HuH-7 (cell line): Measurements from ENCODE around the gene CRHR2.

Source experiments
- DNase-seq: peaks from one replicate; pipeline ENCODE4 v3.0.0; 2011; ENCODE audit warnings: low spot score

CRHR2 gene

DNA sequence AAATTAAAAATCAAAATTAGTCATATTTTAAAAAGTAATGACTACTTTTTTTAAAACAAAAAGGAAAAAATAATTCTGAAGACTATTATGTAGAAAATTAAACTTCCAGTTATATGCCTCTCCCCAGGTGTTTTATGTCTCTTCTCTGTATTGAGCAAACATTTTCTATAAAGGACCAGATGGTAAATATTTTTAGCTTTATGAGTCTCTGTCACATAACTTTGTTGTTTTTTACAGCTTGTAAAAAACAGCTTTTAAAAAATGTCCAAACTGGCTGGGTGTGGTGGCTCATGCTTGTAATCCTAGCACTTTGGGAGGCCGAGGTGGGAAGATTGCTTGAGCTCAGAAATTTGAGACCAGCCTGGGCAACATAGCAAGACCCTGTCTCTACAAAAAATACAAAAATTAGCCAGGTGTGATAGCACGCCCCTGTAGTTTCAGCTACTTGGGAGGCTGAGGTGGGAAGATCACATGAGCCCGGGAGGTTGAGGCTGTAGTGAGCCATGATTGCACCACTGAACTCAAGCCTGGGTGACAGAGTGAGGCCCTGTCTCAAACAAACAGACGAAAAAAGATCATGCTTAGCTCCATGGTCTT is 64.1 kb downstream of the CRHR2 start:
- DNase-seq: no peak

DNA sequence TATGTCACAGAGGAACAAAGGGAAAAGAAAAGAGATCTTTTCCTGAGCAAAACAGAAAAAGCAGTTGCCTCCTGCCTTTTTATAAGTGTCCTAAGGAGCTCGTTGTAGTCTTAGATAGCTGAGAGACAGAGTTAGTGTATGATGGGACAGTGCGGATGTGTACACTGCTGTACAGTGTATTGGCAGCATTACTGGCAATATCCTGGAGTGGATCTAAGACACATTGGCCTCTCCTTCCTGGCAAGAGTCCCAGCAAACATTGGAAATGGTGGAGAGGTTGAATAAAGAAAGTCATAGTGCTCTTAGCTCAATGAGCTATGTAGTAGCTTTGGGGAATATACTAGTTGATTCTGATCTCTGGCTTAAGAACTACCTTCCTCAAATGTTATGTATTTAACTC is 64.9 kb downstream of the CRHR2 start:
- no peak for DNase-seq

DNA sequence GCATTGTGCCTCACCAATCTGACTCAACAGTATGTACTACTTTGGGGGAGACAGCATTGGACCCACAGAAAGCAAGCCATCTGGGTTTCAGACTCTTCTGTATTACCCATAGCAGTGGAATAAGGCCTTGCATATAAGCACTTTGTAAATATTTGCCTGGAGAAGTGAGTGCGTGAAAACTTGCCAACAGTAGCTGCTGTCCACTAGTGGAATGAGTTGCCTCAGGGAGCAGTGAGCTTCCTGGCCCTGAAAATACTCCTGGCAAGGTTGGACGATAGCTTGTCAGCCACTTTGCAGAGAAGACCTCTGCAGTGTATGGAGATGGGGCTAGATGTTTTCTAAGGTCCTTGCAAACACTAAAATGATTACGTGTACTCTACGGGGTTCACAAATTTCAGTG is 65.9 kb downstream of the CRHR2 start:
- no peak for DNase-seq

DNA sequence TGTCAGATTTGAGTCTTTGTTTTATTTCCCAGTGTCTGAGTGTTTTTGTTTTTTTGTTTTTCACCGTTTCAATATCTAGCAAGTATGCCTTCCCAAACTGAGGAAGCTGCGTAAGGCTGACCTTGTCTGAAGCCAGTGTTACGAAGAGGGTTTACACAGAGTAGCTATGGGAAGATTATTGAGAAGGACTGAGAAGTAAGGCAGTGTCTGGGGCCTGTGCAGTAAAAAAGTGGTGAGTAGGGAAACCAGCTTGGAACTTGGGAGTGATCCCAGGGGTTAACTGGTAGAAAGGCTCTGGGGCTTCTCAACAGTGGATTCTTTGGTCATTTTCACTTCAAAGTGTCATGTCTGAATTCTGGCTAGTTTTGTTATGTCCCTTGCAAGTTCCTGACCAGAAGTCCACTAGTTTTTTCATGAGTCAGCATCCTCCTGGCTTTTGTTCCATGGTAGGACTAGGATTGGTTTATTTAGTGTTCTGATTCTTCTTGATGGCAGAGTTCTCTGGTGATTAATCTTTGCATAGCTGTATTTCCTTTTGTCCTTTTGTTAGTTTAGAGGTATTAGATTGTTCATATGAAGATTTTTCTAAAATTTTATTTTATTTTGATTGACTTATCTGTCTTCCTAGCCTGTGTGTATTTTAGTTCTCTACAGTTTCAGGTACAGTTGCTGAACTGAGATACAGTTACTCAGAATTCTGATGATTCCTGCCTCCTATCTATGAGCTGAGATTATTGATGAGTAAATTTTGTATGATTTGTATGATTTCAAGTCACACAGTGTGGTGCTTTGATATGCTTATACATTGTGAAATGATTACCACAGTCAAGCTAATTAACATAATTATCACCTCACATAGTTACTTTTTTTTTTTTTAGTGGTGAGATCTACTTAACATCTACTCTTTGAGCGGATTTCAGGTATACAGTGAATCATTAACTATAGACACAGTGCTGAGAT is 68.6 kb downstream of the CRHR2 start:
- no peak for DNase-seq

DNA sequence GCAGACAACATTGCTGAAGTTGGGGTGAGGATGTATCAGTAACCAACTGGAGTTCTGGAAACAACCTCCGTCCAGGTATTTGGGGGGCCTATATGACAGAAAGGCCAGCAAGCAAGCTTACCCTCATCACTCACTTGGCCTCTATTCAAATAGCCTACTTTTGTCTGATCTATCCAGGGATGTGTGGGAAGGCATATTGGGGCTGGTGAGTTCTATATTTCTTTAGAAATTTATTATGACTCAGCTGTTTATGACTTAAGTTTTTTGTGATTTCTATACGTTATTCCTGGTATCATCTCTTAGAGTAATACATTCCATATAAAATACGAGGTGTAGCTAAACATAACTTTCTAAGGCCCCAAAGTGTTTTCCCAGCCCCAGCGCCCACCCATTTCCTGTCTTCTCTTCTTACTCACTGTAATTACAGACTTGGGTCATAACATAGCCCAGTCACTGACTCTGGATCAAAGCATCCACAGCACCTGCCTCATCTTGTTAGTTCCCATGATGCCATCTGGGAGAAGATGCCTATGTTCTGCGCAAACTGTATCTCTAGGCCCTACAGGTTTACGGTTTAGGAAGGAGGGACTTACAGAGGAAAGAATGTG is 69.5 kb downstream of the CRHR2 start:
- no peak for DNase-seq

DNA sequence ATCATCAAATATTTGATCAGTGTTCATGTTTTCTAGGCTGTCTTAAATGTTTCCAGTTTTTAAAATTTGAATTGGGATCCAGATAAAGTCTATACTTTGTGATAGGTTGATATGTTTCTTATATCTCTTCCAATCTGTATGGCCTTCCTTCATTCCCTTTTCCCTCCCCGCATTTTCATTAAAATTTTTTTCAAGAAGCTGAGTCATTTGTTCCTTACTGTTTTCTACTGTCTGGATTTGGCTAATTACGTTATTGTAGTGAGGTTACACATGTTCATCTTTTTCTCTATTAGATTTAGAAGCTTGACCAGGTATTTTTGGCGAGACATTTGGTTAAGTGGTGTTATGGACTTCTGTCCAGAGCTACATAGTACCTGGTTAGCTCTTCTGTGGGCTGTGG is 76.4 kb downstream of the CRHR2 start:
- no peak for DNase-seq

DNA sequence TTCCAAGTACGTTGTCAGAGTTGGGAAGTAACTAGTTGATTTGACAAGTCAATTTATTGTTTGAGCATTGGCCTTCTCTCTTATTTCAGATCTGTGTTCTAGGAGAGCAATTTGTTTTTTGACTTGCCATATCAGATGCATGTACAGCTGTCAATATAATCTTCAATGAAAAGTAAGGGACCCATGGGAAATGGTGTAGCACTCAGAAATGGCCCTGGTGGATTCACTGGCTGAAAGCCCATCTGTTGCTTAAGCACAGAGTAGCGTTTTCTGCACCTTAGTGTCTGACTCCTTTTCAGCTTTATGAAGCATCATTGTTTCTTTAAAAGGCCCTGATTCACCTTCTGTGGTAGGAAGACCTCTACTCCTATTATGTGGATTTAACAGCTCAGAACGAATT is 77.4 kb downstream of the CRHR2 start:
- DNase-seq: no peak
